Measurements from ENCODE around the gene DPYSL4. TPM values are rescaled to one million over a fixed set of nuclear protein-coding genes. Genes with fewer than 3 reads are reported as not detected.

DPYSL4 gene
- total RNA-seq, 1 experiment from 2014 or later, result 6.7 TPM

DNA sequence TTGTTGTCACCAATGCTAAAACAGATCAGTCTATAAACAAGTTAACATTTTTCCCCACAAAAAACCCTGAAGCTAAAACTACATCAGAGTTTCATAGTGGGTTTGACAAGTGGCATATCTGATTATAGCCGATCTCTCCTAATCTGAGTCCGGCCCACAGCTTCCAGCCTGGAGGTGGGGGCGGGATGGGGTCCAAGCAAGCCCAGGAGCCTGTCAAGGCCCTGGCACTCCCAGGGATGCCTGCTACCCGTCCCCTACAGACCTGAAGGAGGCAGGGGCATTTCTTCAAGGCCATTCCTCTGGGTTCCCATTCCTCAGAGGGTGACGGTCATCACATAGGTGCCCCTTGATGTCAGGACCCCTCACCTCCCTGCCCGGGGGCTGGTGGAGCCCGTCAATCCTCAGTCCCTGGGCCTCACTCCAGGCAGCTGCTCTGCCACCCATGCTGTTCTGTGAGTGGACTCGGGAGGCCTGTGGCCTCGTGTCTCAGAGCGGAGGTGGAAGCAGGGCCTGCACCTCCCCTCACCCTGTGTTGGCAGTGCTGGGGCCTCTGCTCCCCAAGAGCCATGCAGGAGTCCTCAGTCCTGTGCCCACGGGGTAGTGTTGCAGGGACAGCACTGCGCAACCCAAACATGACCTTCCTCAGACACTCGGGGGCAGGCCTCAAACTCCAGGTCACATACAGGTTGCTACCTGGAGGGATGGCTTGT lies 8.8 kb downstream of the DPYSL4 start:
- DNase-seq (ENCODE audit: low read depth), result no peak

DNA sequence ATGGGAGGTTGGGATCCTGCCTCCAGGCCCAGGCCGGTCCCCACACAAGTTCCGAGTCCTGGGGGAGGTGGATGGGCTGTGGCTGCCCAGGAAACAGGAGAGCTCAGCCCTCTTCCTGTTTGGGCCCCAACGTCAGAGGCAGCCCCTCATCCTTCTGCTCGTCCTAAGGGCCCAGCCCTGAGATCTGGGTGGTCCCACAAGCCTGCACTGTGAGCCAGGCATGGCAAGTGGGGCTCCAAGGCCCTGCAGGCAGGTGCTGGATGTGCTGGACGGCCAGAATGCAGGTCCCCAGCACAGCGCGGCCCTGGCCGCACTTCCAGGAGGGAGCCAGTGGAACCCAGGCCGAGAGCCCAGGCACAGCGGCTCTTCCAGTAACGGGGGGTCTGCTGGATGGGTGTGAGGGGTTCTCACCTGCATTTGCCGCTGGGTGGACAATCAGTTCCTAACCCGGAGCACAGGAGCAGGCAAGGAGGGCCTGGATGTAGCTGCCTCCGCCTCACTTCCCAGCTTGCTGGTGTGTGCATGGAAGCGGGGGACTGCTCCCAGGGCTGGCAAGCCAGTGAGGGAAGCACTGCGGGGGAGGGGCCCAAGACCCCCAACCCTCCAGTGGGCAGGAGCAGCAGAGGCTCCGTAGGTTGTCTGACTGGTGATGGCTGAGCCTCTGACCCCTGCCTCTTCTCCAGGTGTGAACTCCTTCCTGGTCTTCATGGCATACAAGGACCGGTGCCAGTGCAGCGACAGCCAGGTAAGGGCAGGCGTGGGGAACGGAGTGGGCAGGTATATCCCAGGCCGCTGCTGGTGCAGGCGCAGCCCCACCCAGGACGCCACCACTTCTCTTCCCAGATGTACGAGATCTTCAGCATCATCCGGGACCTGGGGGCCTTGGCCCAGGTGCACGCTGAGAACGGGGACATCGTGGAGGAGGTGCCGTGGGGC lies 9.7 kb downstream of the DPYSL4 start:
- DNase-seq (ENCODE audit: low read depth), result no peak

GRCh38 chr10:132197271-132198067 lies 10.7 kb downstream of the DPYSL4 start:
- DNase-seq (ENCODE audit: low read depth), result no peak

GRCh38 chr10:132198068-132198370 lies 11.3 kb downstream of the DPYSL4 start:
- DNase-seq (ENCODE audit: low read depth), result no peak

DNA sequence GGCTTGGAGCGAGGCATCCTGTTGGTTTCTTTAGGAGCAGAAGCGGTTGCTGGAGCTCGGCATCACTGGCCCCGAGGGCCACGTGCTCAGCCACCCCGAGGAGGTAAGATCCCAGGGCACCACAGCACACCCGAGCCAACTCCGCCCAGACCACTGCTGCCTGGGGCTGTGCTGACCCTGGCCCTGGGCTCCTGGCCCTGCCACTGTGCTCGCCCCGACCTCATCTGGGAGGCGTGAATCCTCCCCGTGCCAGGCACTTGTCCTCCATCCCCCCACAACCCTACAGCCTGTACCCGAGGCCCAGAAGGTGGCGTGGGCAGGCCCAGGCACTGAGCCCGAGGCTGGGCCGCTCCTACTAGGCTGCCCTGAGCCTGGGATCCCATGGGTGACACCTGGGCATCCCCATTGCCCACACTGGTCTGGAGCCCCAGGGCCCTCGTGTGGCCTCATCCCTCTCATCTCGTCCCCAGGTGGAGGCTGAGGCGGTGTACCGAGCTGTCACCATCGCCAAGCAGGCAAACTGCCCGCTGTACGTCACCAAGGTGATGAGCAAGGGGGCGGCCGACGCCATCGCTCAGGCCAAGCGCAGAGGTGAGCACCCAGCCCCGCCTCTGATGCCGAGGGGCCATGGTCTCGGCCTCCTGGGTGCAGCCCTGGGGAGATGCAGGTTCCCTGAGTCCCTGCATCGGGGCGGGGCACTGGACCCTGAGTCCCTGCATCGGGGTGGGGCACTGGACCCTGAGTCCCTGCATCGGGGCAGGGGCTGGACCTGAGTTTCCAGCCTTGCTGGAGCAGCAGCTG lies 11.8 kb downstream of the DPYSL4 start:
- no peak for DNase-seq (ENCODE audit: low read depth)

GRCh38 chr10:132199268-132199853 lies 12.6 kb downstream of the DPYSL4 start:
- no peak for DNase-seq (ENCODE audit: low read depth)

- DNase-seq (ENCODE audit: low read depth), result no peak
Observed at GRCh38 chr10:132199854-132200311, 13.1 kb downstream of the DPYSL4 start.

DNA sequence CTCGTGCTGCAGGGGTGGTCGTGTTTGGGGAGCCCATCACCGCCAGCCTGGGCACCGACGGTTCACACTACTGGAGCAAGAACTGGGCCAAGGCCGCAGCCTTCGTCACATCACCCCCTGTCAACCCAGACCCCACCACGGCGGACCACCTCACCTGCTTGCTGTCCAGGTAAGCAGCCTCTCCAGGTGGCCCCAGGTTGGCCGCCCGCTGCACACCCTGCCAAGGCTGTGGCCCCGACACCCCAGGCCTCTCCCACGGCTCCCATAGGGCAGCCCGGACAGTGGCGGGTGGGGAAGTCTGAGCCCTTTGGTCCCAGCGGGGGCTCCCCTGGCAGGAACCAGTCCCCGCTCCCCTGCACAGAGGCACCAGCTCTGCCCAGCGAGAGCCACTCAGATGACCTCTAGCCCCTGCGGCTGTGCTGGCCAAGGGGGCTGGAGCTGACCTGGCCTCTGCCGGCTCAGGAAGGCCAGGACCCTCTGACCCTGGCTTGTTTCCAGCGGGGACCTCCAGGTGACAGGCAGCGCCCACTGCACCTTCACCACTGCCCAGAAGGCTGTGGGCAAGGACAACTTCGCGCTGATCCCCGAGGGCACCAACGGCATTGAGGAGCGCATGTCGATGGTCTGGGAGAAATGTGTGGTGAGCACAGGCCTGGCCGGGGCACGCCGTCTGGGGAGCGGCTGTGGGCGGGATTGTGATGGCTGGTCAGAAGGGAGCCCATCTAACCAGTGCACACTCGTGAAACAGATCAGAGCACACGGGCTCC lies 13.8 kb downstream of the DPYSL4 start:
- no peak for DNase-seq (ENCODE audit: low read depth)

DNA sequence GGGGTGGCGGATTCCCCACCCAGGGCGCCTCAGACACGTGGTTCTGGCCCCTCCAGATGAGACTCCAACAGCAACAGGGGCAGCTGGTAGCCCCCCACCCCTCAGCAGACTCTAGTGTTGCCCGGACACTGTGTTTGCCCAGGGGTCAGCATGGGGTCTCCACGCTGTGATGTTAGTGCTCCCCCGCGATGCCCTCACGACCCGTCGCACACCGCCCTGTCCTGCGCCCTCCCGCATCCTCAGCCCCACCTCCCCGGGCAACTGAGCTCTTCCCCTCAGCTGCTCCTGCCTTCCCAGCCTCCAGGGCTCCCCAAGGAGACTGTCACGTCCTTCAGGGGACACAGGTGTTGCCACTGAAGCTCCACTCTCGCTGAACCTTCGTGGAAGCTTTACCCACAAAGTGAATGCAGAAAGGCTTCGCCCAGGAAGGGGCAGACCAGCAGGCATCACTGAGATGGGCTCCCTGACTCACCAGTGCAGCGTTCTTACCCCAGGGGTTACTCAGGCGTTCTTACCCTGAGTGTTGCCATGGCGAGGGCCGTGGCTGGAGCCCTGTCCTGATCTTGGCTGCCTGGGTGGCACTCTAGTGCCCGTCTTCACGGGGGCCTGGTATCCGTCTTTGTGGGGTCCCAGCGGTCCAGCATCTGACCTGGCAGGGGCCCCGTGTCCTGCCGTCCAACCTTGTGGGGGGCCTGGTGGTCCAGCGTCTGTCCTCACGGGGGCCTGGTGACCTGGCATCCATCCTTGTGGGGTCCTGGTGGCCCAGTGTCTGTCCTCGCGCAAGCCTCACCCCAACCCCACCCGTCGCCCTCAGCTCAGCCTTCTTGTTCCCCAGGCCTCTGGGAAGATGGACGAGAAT lies 14.6 kb downstream of the DPYSL4 start:
- DNase-seq (ENCODE audit: low read depth), result no peak

DNA sequence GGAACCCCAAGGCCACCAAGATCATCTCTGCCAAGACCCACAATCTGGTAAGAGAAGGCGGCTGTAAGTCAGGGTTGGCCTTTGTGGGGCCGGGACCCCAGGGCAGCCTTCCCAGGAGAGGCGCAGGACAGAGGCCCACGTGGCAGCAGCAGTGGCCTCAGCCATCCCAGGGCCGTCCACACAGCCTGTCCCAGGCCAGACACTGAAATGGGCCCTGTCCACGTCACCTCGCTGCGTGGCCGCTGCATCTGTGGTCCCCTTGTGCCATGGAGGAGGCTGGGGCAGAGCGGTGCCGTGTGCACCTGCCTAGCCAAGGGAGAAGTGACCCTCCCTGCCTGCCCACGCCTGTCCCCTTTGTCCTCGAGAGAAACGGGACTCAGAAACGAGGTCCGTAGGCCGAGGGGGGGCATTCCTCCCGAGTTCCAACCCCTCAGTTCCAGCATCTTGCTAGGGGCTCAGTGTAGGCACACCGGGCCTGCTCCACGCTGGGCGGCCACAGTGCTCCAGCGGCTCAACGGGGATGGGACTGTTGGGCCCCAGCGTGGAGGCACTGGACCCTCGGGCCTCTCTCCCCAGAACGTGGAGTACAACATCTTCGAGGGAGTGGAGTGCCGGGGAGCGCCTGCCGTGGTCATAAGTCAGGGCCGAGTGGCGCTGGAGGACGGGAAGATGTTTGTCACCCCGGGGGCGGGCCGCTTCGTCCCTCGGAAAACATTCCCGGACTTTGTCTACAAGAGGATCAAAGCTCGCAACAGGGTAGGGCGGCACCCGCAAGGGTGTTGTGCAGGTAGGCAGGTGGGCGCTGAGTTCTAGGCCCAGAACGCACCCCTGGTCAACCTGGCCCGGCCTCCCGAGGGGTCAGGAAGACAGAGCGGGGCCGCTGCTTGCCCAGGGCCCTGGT lies 15.6 kb downstream of the DPYSL4 start:
- DNase-seq (ENCODE audit: low read depth), result no peak

DNA sequence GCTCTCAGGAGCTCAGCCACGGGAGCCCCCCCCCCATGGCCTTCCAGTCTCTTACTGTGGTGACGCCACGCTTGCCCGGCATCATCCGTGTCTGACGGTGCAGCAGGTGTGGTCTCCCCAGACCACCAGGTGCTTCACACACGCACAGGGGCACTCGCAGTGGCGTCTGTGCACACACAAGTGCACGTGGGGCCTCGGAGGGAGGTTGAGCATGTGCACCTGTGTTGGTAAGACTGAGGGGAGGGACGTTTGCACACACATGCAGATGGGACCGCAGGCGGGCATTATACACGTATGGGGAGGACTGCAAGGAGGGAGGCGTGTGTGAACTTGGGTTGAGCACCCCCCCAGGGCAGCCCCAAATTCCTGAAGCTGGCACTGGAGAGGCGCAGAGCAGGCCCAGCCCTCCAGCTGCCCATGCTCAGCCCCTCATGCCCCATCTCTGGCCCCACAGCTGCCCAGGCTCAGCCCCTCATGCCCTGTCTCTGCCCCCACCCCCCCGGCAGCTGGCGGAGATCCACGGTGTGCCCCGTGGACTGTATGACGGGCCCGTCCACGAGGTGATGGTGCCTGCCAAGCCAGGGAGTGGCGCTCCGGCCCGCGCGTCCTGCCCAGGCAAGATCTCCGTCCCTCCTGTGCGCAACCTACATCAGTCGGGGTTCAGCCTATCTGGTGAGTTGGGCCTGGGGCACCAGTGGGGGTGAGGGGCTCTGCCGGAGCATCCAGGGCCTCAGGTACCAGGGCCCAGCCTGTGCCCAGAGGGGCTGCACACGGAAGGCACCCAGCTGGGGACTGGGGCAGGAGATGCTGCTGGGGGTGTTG lies 16.7 kb downstream of the DPYSL4 start:
- no peak for DNase-seq (ENCODE audit: low read depth)

GRCh38 chr10:132204078-132204780 lies 17.5 kb downstream of the DPYSL4 start:
- no peak for DNase-seq (ENCODE audit: low read depth)

GRCh38 chr10:132204781-132205473 lies 18.2 kb downstream of the DPYSL4 start:
- DNase-seq (ENCODE audit: low read depth), result no peak

GRCh38 chr10:132205650-132206376 lies 19.1 kb downstream of the DPYSL4 start:
- DNase-seq (ENCODE audit: low read depth), result no peak

- DNase-seq (ENCODE audit: low read depth), result no peak
Observed at GRCh38 chr10:132206377-132206745, 19.6 kb downstream of the DPYSL4 start.
